Neural cell (in vitro differentiated cells): ENCODE data around the gene ZAR1. TPM values are rescaled to one million over a fixed set of nuclear protein-coding genes. Genes with fewer than 3 reads are reported as not detected.

Experiments used
- H2AFZ ChIP-seq: fragments of 200-600, 300-800 bp; sonication (generic), shearing (Covaris generic); 2 replicates; pipeline ENCODE4 v1.6.0; 2014; ENCODE audit warnings: low read depth, mild to moderate bottlenecking, antibody characterized with exemption, low read length, moderate library complexity
- H3F3A ChIP-seq: fragments of 200-600 bp; shearing (Covaris generic); 2 replicates; pipeline ENCODE4 v1.6.1; 2016; ENCODE audit warnings: mild to moderate bottlenecking, moderate library complexity, mixed read lengths, antibody characterized with exemption, low read length; ENCODE audit not compliant: insufficient read depth, poor library complexity, severe bottlenecking
- H3K27ac ChIP-seq: fragments of 200-600, 300-800 bp; sonication (generic), shearing (Covaris generic); 2 replicates; pipeline ENCODE4 v1.5.1; 2014; ENCODE audit warnings: mild to moderate bottlenecking, low read length, moderate library complexity
- H3K27me3 ChIP-seq: fragments of 300-800, 200-600 bp; sonication (generic), shearing (Covaris generic); 2 replicates; pipeline ENCODE4 v1.6.0; 2014; ENCODE audit warnings: mild to moderate bottlenecking, low read depth, low read length, moderate library complexity; ENCODE audit not compliant: insufficient read depth
- H3K36me3 ChIP-seq: fragments of 300-800, 200-600 bp; sonication (generic), shearing (Covaris generic); 2 replicates; pipeline ENCODE4 v1.5.1; 2014; ENCODE audit warnings: mild to moderate bottlenecking, antibody characterized with exemption, low read length, moderate library complexity; ENCODE audit not compliant: insufficient read depth
- H3K4me2 ChIP-seq: fragments of 300-800, 200-600 bp; sonication (generic), shearing (Covaris generic); 2 replicates; pipeline ENCODE4 v1.6.0; 2014; ENCODE audit warnings: mild to moderate bottlenecking, low read length
- H3K4me3 ChIP-seq: fragments of 300-800, 200-600 bp; sonication (generic), shearing (Covaris generic); 2 replicates; pipeline ENCODE4 v1.5.1; 2014; ENCODE audit warnings: mild to moderate bottlenecking, low read length, moderate library complexity
- H3K79me2 ChIP-seq: fragments of 200-600 bp; shearing (Covaris generic); replicated peaks from 2 replicates; pipeline ENCODE4 v1.6.0; 2014; ENCODE audit warnings: mild to moderate bottlenecking, low read length, moderate library complexity; ENCODE audit not compliant: insufficient read depth
- H3K9ac ChIP-seq: fragments of 300-800, 200-600 bp; sonication (generic), shearing (Covaris generic); 2 replicates; pipeline ENCODE4 v1.6.1; 2016; ENCODE audit warnings: mild to moderate bottlenecking, low read length, mixed read lengths
- H3K9me2 ChIP-seq: fragments of 200-600 bp; shearing (Covaris generic); 2 replicates; pipeline ENCODE4 v1.6.1; 2016; ENCODE audit warnings: mild to moderate bottlenecking, low read length, mixed read lengths; ENCODE audit not compliant: insufficient read depth
- H3K9me3 ChIP-seq: fragments of 200-600, 300-800 bp; sonication (generic), shearing (Covaris generic); 2 replicates; pipeline ENCODE4 v1.6.1; 2016; ENCODE audit warnings: mild to moderate bottlenecking, mixed run types, low read length, moderate library complexity, mixed read lengths
- H4K20me1 ChIP-seq: fragments of 200-600 bp; shearing (Covaris generic); 2 replicates; pipeline ENCODE4 v1.6.1; 2016; ENCODE audit warnings: mild to moderate bottlenecking, mixed run types; ENCODE audit not compliant: insufficient read depth
- CTCF ChIP-seq: fragments of 450-650 bp; IDR thresholded peaks from 2 replicates; pipeline ENCODE4 v1.5.1; 2014; ENCODE audit warnings: antibody characterized with exemption, mild to moderate bottlenecking, moderate library complexity; ENCODE audit not compliant: poor library complexity, severe bottlenecking
- EP300 ChIP-seq: fragments of 450-650 bp; conservative IDR thresholded peaks from 2 replicates; pipeline ENCODE4 v1.6.1; 2014; ENCODE audit warnings: antibody characterized with exemption, mild to moderate bottlenecking, moderate library complexity; ENCODE audit not compliant: poor library complexity, severe bottlenecking
- EZH2 ChIP-seq: fragments of 200-600, 300-800 bp; shearing (Covaris generic), sonication (generic); IDR thresholded peaks from 2 replicates; pipeline ENCODE4 v1.6.1; 2014; ENCODE audit warnings: antibody characterized with exemption, low read length, borderline replicate concordance, mild to moderate bottlenecking; ENCODE audit not compliant: insufficient read depth, poor library complexity, severe bottlenecking
- MXI1 ChIP-seq: fragments of 450-650 bp; conservative IDR thresholded peaks from 2 replicates; pipeline ENCODE4 v1.6.1; 2014; ENCODE audit warnings: antibody characterized with exemption, mild to moderate bottlenecking; ENCODE audit not compliant: poor library complexity, severe bottlenecking
- POLR2AphosphoS5 ChIP-seq: IDR thresholded peaks from 2 replicates; pipeline ENCODE4 v1.6.1; 2012
- RAD21 ChIP-seq: fragments of 450-650 bp; conservative IDR thresholded peaks from 2 replicates; pipeline ENCODE4 v1.6.1; 2014; ENCODE audit warnings: antibody characterized with exemption, mild to moderate bottlenecking, moderate library complexity
- REST ChIP-seq: IDR thresholded peaks from 2 replicates; pipeline ENCODE4 v1.6.1; 2012; ENCODE audit warnings: borderline replicate concordance
- SMC3 ChIP-seq: fragments of 450-650 bp; conservative IDR thresholded peaks from 2 replicates; pipeline ENCODE4 v1.6.1; 2014; ENCODE audit warnings: antibody characterized with exemption, mild to moderate bottlenecking, moderate library complexity; ENCODE audit not compliant: poor library complexity
- TAF1 ChIP-seq: IDR thresholded peaks from 2 replicates; pipeline ENCODE4 v1.6.1; 2012; ENCODE audit warnings: low read depth
- polyA plus RNA-seq: library from polyadenylated mRNA; depleted of rRNA; stranded (reverse); fragments of >200 nt; gene quantifications from 2 replicates; pipeline ENCODE4 v1.2.3, GENCODE V29; 2014

The ZAR1 gene
- polyA plus RNA-seq, 1 donor from 2014 or later: not detected

- TF ChIP-seq SMC3 (no peak), TAF1 (no peak), MXI1 (no peak), RAD21 (no peak), POLR2AphosphoS5 (no peak)
- peaks cover 17% of the 10 kb centered on the region for H3K36me3 ChIP-seq
- no peaks in the 10 kb centered on the region for H3K27me3 ChIP-seq
- no peaks in the 10 kb centered on the region for H4K20me1 ChIP-seq
- no peak overlapping the region for H3K4me2 ChIP-seq
- H3K79me2 ChIP-seq: no peaks in the 10 kb centered on the region
- H3K9ac ChIP-seq: no peak overlapping the region
- H3K4me3 ChIP-seq: no peak overlapping the region
- no peaks in the 10 kb centered on the region for H3K9me2 ChIP-seq
- no peak overlapping the region for H2AFZ ChIP-seq
- no peaks in the 10 kb centered on the region for H3F3A ChIP-seq
- no peaks in the 10 kb centered on the region for H3K9me3 ChIP-seq
- no peak overlapping the region for H3K27ac ChIP-seq
These were observed 49.5 kb downstream of the ZAR1 start for GRCh38 chr4:48539597-48539996.

- no peaks in the 10 kb centered on the region for H3K27me3 ChIP-seq
- no peak for TF ChIP-seq TAF1
- no peak for TF ChIP-seq REST
- TF ChIP-seq SMC3: no peak
- no peaks in the 10 kb centered on the region for H3K79me2 ChIP-seq
- H3K9ac ChIP-seq: no peak overlapping the region
- peaks cover 14% of the 10 kb centered on the region for H3K36me3 ChIP-seq
- no peak overlapping the region for H3K27ac ChIP-seq
- no peaks in the 10 kb centered on the region for H3K9me2 ChIP-seq
- no peak overlapping the region for H3K4me2 ChIP-seq
- H4K20me1 ChIP-seq: no peaks in the 10 kb centered on the region
- no peak overlapping the region for H3K4me3 ChIP-seq
- no peaks in the 10 kb centered on the region for H3F3A ChIP-seq
- no peaks in the 10 kb centered on the region for H3K9me3 ChIP-seq
- no peak overlapping the region for H2AFZ ChIP-seq
These were observed 52.8 kb downstream of the ZAR1 start for GRCh38 chr4:48542888-48543287.

GRCh38 chr4:48543796-48544195 is 53.7 kb downstream of the ZAR1 start:
- no peaks in the 10 kb centered on the region for H3F3A ChIP-seq
- TF ChIP-seq REST (no peak), SMC3 (no peak), EZH2 (no peak), RAD21 (no peak), CTCF (no peak), TAF1 (no peak), EP300 (no peak), MXI1 (no peak), POLR2AphosphoS5 (no peak)
- no peaks in the 10 kb centered on the region for H3K27me3 ChIP-seq
- no peak overlapping the region for H3K27ac ChIP-seq
- H3K9ac ChIP-seq: no peak overlapping the region
- peaks cover 14% of the 10 kb centered on the region for H3K36me3 ChIP-seq
- no peak overlapping the region for H2AFZ ChIP-seq
- no peak overlapping the region for H3K4me3 ChIP-seq
- no peaks in the 10 kb centered on the region for H3K79me2 ChIP-seq
- H3K4me2 ChIP-seq: no peak overlapping the region
- no peaks in the 10 kb centered on the region for H3K9me3 ChIP-seq
- no peaks in the 10 kb centered on the region for H3K9me2 ChIP-seq
- no peaks in the 10 kb centered on the region for H4K20me1 ChIP-seq
